Measurements from ENCODE around the gene IREB2.

DNA sequence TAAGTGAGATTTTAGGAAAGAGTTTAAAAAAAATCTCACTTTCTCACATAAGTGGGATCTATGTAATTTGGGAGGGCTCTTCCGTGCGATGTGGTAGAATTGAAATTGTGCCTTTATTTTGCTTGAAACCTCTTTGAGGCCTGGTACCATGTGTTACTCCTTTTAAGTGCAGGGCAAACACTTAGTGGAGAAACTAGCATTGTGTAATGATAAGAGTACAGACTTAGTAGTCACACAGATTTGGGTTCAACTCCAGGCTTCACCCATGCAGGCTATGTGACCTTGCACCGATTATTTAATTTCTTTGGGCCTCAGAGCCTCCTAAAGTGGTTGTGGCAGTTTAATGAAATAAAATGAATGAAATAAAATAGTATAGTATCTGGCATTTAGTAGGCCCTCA, 104.6 kb downstream of the IREB2 start:
- TF ChIP-seq, protein P1, sequence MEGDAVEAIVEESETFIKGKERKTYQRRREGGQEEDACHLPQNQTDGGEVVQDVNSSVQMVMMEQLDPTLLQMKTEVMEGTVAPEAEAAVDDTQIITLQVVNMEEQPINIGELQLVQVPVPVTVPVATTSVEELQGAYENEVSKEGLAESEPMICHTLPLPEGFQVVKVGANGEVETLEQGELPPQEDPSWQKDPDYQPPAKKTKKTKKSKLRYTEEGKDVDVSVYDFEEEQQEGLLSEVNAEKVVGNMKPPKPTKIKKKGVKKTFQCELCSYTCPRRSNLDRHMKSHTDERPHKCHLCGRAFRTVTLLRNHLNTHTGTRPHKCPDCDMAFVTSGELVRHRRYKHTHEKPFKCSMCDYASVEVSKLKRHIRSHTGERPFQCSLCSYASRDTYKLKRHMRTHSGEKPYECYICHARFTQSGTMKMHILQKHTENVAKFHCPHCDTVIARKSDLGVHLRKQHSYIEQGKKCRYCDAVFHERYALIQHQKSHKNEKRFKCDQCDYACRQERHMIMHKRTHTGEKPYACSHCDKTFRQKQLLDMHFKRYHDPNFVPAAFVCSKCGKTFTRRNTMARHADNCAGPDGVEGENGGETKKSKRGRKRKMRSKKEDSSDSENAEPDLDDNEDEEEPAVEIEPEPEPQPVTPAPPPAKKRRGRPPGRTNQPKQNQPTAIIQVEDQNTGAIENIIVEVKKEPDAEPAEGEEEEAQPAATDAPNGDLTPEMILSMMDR (IDR thresholded peaks at IDR 0.05), result no peak
- TF ChIP-seq POLR2A (IDR thresholded peaks at IDR 0.05), result no peak
